NOMO-1 treated with dmso at 0.1 percent for 144 hours (cell line): ENCODE results near the gene MALL.
"Not testable (repeated sequence)": the region's sequence is repeated elsewhere in the genome, so short reads cannot be mapped to it uniquely, and the experiment has no call there.

ENCODE experiments used
- DNase-seq: peaks from one replicate; lab custom pipeline; 2025; ENCODE audit not compliant: unreplicated experiment; lab: John Stamatoyannopoulos, UW

The MALL gene

GRCh38 chr2:110099471-110100225 lies 16.0 kb downstream of the MALL start:
- no peak for DNase-seq

GRCh38 chr2:110099038-110099425 lies 16.6 kb downstream of the MALL start:
- no peak for DNase-seq

GRCh38 chr2:110097506-110098220 lies 18.0 kb downstream of the MALL start:
- DNase-seq: no peak

- DNase-seq: no peak
Measured at GRCh38 chr2:110095994-110096633, 19.5 kb downstream of the MALL start.

GRCh38 chr2:110094884-110095534 lies 20.6 kb downstream of the MALL start:
- DNase-seq: not testable (repeated sequence)

- not testable (repeated sequence) for DNase-seq
Measured at GRCh38 chr2:110093924-110094323, 21.7 kb downstream of the MALL start.

- DNase-seq: not testable (repeated sequence)
Measured at GRCh38 chr2:110090164-110090563, 25.5 kb downstream of the MALL start.

- DNase-seq: not testable (repeated sequence)
Measured at GRCh38 chr2:110083757-110084156, 31.9 kb downstream of the MALL start.

GRCh38 chr2:110083162-110083561 lies 32.5 kb downstream of the MALL start:
- not testable (repeated sequence) for DNase-seq

- not testable (repeated sequence) for DNase-seq
Measured at GRCh38 chr2:110078104-110078503, 37.5 kb downstream of the MALL start.

- DNase-seq: not testable (repeated sequence)
Measured at GRCh38 chr2:110075896-110076295, 39.7 kb downstream of the MALL start.

- DNase-seq: not testable (repeated sequence)
Measured at GRCh38 chr2:110069869-110070268, 45.8 kb downstream of the MALL start.

- not testable (repeated sequence) for DNase-seq
Measured at GRCh38 chr2:110068153-110068552, 47.5 kb downstream of the MALL start.

GRCh38 chr2:110062332-110062731 lies 53.3 kb downstream of the MALL start:
- not testable (repeated sequence) for DNase-seq

- not testable (repeated sequence) for DNase-seq
Measured at GRCh38 chr2:110060550-110060949, 55.1 kb downstream of the MALL start.

GRCh38 chr2:110059694-110060358 lies 55.8 kb downstream of the MALL start:
- DNase-seq: not testable (repeated sequence)

- not testable (repeated sequence) for DNase-seq
Measured at GRCh38 chr2:110059009-110059693, 56.5 kb downstream of the MALL start.

- not testable (repeated sequence) for DNase-seq
Measured at GRCh38 chr2:110058034-110058433, 57.6 kb downstream of the MALL start.

- not testable (repeated sequence) for DNase-seq
Measured at GRCh38 chr2:110055819-110056408, 59.7 kb downstream of the MALL start.
